ENCODE data around the gene OTOP2. TPM values are rescaled to one million over a fixed set of nuclear protein-coding genes. Genes with fewer than 3 reads are reported as not detected.
"Not testable (repeated sequence)": the region's sequence is repeated elsewhere in the genome, so short reads cannot be mapped to it uniquely, and the experiment has no call there.

Gene OTOP2
- total and polyA plus RNA-seq, 9 donors, result not detected

DNA sequence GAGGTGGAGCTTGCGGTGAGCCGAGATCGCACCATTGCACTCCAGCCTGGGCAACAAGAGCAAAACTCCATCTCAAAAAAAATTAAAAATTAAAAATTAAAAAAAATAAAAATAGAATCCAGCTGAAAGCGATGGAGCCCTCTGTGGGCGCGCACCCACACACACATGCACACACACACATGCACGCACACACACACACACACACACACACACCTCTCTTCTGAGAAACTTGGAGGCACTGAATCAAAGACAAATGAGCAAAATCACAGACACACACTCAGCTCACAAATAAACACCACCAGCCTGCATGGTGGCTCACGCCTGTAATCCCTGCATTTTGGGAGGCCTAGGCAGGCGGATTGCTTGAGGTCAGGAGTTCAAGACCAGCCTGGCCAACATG lies 21.0 kb upstream of the OTOP2 start:
- H3K36me3 ChIP-seq (ENCODE audit: control insufficient read depth, insufficient read depth, low read length), result no peaks in the 10 kb centered on the region
- DNase-seq, result no peak
- H3K4me1 ChIP-seq (ENCODE audit: control insufficient read depth, insufficient read depth, low read length), result no peaks in the 10 kb centered on the region
- no peak overlapping the region for H3K27ac ChIP-seq (ENCODE audit: low read length)
- H3K4me3 ChIP-seq (ENCODE audit: low read length), result no peak overlapping the region
- WGBS (ENCODE audit: insufficient coverage), result 91% methylated on average over 4 of the region's 9 CpGs
- H3K9me3 ChIP-seq (replicated peaks; ENCODE audit: control insufficient read depth, low read depth, low read length), result no peaks in the 10 kb centered on the region
- peaks cover 40% of the 10 kb centered on the region for H3K27me3 ChIP-seq (ENCODE audit: control insufficient read depth, insufficient read depth, low read length)

DNA sequence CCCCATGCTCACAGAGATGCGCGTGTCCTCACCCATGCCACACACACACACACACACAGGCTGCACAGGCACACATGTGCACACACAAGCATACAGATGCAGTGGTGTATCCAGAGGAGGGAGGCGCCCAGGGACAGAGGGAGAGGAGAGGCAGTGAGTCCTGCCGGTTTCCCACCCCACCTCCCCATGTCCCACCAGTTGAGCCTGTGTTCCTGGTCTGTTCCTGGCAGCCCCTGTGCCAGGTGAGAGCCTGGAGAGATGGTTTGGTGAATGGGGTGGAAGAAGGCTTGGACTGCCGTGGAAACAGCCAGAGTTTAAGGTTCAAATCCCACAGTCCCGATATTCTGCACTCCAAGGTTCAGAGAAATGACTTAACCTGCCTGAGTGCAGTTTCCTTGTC lies 20.4 kb upstream of the OTOP2 start:
- 76% methylated on average over 2 of the region's 6 CpGs for WGBS (ENCODE audit: insufficient coverage)
- Histone ChIP-seq H3K4me1 (ENCODE audit: control insufficient read depth, insufficient read depth, low read length) (no peaks in the 10 kb centered on the region), H3K36me3 (ENCODE audit: control insufficient read depth, insufficient read depth, low read length) (no peaks in the 10 kb centered on the region), H3K27ac (ENCODE audit: low read length) (no peak overlapping the region), H3K9me3 (replicated peaks; ENCODE audit: control insufficient read depth, low read depth, low read length) (no peaks in the 10 kb centered on the region), H3K4me3 (ENCODE audit: low read length) (no peak overlapping the region), H3K27me3 (ENCODE audit: control insufficient read depth, insufficient read depth, low read length) (peaks cover 37% of the 10 kb centered on the region)
- no peak for DNase-seq

DNA sequence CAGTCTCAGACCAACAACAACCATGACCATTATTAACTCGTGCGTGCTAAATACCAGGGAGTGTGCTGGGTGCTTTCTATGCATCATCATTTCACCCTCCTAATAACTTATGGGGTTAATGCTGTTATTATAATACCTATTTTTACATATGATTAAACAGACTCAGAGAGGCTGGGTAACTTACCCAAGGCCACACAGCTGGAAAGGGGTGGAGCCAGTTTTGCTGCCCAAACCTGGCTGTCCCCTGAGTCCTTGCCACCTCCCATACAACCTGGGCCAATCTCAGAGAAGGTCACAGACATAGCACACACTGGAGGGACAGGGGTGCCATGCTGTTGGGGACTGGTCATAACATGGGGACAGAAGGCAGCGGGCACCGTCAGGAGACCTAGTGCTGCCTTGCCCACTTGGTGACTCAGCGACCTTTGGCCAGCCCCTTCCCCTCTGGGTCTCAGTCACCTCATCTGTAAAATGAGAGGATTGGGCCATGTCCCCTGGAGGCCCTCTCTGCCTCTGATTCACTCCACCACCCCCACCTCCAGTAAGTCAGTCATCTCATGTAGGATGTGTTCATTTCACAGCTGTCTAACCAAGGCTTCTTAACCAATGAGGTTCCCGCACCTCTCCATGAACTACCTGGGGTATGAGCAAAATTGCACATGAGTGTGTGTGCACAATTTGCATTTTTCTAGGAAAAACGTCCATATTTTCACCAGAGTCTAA lies 19.2 kb upstream of the OTOP2 start:
- WGBS (ENCODE audit: insufficient coverage), result 67% methylated on average over 2 of the region's 7 CpGs
- no peak overlapping the region for H3K27ac ChIP-seq (ENCODE audit: low read length)
- H3K9me3 ChIP-seq (replicated peaks; ENCODE audit: control insufficient read depth, low read depth, low read length), result no peaks in the 10 kb centered on the region
- H3K4me3 ChIP-seq (ENCODE audit: low read length), result no peak overlapping the region
- no peaks in the 10 kb centered on the region for H3K36me3 ChIP-seq (ENCODE audit: control insufficient read depth, insufficient read depth, low read length)
- DNase-seq, result no peak
- H3K4me1 ChIP-seq (ENCODE audit: control insufficient read depth, insufficient read depth, low read length), result no peaks in the 10 kb centered on the region
- H3K27me3 ChIP-seq (ENCODE audit: control insufficient read depth, insufficient read depth, low read length), result peaks cover 30% of the 10 kb centered on the region

DNA sequence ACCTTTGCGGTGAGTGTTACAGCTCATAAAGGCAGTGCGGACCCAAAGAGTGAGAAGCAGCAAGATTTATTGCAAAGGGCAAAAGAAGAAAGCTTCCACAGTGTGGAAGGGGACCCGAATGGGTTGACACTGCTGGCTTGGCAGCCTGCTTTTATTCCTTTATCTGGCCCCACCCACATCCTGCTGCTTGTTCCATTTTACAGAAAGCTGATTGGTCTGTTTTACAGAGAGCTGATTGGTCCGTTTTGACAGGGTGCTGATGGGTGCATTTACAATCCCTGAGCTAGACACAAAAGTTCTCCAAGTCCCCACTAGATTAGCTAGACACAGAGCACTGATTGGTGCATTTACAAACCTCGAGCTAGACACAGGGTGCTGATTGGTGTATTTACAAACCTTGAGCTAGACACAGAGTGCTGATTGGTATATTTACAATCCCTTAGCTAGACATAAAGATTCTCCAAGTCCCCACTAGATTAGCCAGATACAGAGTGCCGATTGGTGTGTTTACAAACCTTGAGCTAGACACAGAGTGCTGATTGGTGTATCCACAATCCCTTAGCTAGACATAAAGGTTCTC lies 17.8 kb upstream of the OTOP2 start:
- H3K4me1 ChIP-seq (ENCODE audit: control insufficient read depth, insufficient read depth, low read length); H3K27ac ChIP-seq (ENCODE audit: low read length); H3K4me3 ChIP-seq (ENCODE audit: low read length); H3K9me3 ChIP-seq (replicated peaks; ENCODE audit: control insufficient read depth, low read depth, low read length); H3K36me3 ChIP-seq (ENCODE audit: control insufficient read depth, insufficient read depth, low read length); DNase-seq: not testable (repeated sequence)
- 61% methylated on average over 3 of the region's 6 CpGs for WGBS (ENCODE audit: insufficient coverage)
- peaks cover 22% of the 10 kb centered on the region for H3K27me3 ChIP-seq (ENCODE audit: control insufficient read depth, insufficient read depth, low read length)

DNA sequence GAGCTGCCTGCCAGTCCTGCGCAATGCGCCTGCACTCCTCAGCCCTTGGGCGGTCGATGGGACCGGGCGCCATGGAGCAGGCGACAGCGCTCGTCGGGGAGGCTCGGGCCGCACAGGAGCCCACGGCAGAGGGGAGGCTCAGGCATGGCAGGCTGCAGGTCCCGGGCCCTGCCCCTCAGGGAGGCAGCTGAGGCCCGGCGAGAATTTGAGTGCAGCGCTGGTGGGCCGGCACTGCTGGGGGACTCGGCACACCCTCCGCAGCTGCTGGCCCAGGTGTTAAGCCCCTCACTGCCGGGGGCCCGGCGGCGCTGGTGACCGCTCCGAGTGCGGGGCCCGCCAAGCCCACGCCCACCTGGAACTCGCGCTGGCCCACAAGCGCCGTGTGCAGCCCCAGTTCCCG lies 17.1 kb upstream of the OTOP2 start:
- 94% methylated on average over 32 of the region's 34 CpGs for WGBS (ENCODE audit: insufficient coverage)

DNA sequence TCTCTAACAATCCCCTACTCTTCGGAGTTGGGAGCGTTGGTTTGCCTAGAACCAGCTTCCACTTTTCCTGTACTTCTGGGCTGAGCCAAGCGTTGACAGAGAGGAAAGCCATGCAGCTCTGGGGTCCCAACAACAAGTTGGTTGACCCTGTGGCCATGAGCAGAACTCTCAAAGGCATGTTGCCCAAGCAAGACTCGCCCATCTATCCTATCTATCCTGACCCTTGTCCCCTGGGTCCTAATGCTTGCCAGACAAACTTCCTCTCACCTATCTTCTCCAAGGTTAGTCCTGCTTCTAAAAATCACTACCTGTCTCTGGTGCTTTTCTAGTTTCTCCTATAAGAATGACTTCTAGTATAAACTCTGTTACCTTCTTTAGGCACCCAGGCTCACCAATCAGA lies 15.0 kb upstream of the OTOP2 start:
- not testable (repeated sequence) for H3K4me1 ChIP-seq (ENCODE audit: control insufficient read depth, insufficient read depth, low read length); H3K27ac ChIP-seq (ENCODE audit: low read length); H3K9me3 ChIP-seq (replicated peaks; ENCODE audit: control insufficient read depth, low read depth, low read length); DNase-seq; H3K27me3 ChIP-seq (ENCODE audit: control insufficient read depth, insufficient read depth, low read length); H3K4me3 ChIP-seq (ENCODE audit: low read length); H3K36me3 ChIP-seq (ENCODE audit: control insufficient read depth, insufficient read depth, low read length)
- WGBS (ENCODE audit: insufficient coverage), result 68% methylated on average over 4 of the region's 4 CpGs

More for the DNA sequence above, 17.1 kb upstream of the OTOP2 start:
- no peak for DNase-seq
- no peaks in the 10 kb centered on the region for H3K36me3 ChIP-seq (ENCODE audit: control insufficient read depth, insufficient read depth, low read length)
- H3K4me3 ChIP-seq (ENCODE audit: low read length), result no peak overlapping the region
- H3K4me1 ChIP-seq (ENCODE audit: control insufficient read depth, insufficient read depth, low read length), result no peaks in the 10 kb centered on the region
- no peaks in the 10 kb centered on the region for H3K9me3 ChIP-seq (replicated peaks; ENCODE audit: control insufficient read depth, low read depth, low read length)
- peaks cover 19% of the 10 kb centered on the region for H3K27me3 ChIP-seq (ENCODE audit: control insufficient read depth, insufficient read depth, low read length)
- H3K27ac ChIP-seq (ENCODE audit: low read length), result no peak overlapping the region

DNA sequence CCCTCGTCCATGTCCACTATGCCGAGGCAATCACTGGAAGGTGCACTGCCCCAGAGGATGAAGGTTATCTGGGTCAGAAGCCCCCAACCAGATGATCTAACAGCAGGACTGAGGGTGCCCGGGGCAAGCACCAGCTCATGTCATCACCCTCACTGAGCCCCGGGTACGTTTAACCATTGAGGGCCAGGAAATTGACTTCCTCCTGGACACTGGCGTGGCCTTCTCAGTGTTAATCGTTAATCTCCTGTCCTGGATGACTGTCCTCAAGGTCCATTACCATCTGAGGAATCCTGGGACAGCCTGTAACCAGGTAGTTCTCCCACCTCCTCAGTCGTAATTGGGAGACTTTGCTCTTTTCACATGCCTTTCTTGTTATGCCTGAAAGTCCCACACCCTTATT lies 12.7 kb upstream of the OTOP2 start:
- WGBS (ENCODE audit: insufficient coverage), result 40% methylated on average over 2 of the region's 8 CpGs
- not testable (repeated sequence) for H3K27ac ChIP-seq (ENCODE audit: low read length); H3K36me3 ChIP-seq (ENCODE audit: control insufficient read depth, insufficient read depth, low read length); H3K4me1 ChIP-seq (ENCODE audit: control insufficient read depth, insufficient read depth, low read length); H3K9me3 ChIP-seq (replicated peaks; ENCODE audit: control insufficient read depth, low read depth, low read length); H3K27me3 ChIP-seq (ENCODE audit: control insufficient read depth, insufficient read depth, low read length); DNase-seq; H3K4me3 ChIP-seq (ENCODE audit: low read length)

DNA sequence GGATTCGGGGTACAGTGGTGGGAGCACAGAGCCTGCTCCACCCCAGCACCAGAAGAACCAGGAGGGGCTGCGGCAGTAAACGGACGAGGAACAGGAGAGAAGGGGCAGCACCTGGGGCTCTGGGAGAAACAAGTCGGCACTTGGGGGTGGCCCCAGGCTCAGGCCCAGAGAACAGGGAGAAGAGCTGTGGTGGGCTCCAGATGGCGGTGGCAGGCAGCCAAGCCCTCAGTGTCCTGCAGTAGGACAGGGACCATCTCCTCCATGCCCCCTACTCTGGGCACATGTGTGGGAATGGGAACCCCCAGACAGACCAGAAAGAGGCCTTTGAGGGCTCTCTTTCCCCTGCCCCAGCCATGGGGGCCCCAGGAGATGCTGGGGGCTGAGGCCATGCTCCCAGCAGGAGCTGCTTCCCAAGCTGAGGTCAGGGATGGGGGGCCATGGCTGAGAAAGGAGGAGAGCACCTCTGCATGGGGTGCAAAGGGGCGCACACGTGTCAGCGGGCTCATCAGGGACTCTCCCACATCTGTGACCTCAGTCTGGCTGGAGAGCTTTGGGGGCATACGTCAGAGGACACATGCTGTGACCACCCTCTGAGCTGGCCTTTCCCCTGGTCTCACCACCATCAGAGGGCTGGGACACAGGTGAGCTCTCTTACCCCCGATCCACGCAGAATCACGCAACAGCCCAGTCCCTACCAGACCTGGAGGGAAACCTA lies 7.8 kb upstream of the OTOP2 start:
- Histone ChIP-seq H3K9me3 (replicated peaks; ENCODE audit: control insufficient read depth, low read depth, low read length) (no peaks in the 10 kb centered on the region), H3K4me3 (ENCODE audit: low read length) (no peak overlapping the region), H3K4me1 (ENCODE audit: control insufficient read depth, insufficient read depth, low read length) (peaks cover 3% of the 10 kb centered on the region), H3K27me3 (ENCODE audit: control insufficient read depth, insufficient read depth, low read length) (peaks cover 31% of the 10 kb centered on the region), H3K27ac (ENCODE audit: low read length) (no peak overlapping the region), H3K36me3 (ENCODE audit: control insufficient read depth, insufficient read depth, low read length) (no peaks in the 10 kb centered on the region)
- WGBS (ENCODE audit: insufficient coverage), result 68% methylated on average over 11 of the region's 13 CpGs
- no peak for DNase-seq

DNA sequence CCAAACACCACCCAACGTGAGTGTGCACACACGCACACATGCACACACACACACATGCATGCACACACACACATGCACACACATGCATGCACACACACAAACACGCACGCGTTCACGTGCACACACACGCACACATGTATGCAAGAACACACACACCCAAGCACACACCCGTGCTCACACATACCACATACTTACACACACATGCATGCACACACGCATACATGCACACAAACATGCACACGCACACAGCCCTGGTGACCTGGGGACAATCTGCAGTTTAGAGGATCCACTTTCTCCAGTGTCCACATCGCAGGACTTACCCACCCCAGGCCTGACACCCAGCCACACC lies 7.2 kb upstream of the OTOP2 start:
- Histone ChIP-seq H3K27me3 (ENCODE audit: control insufficient read depth, insufficient read depth, low read length) (peaks cover 37% of the 10 kb centered on the region), H3K9me3 (replicated peaks; ENCODE audit: control insufficient read depth, low read depth, low read length) (no peaks in the 10 kb centered on the region), H3K36me3 (ENCODE audit: control insufficient read depth, insufficient read depth, low read length) (no peaks in the 10 kb centered on the region), H3K4me3 (ENCODE audit: low read length) (no peak overlapping the region), H3K27ac (ENCODE audit: low read length) (no peak overlapping the region), H3K4me1 (ENCODE audit: control insufficient read depth, insufficient read depth, low read length) (peaks cover 3% of the 10 kb centered on the region)
- WGBS (ENCODE audit: insufficient coverage), result 92% methylated on average over 11 of the region's 11 CpGs
- DNase-seq, result no peak

DNA sequence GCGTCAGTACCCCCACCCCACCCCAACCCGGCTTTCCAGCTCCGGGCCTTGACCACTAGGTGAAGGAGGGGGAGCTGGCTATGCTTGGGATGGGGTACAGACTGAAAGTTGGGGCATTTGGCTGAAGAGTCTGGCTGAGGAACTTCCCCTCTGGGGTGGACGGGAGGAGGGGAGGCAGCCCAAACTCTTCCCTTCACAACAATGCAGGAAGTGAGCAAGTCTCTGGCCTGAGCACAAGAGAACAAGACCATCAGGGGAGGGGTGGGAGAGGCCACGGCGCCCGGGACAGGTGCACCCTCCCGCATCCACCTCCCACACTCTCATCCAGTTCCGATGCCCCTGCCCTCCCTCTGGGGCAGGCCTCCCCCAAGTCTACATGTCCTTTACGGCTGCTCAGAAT lies 6.6 kb upstream of the OTOP2 start:
- no peak overlapping the region for H3K4me3 ChIP-seq (ENCODE audit: low read length)

More for the DNA sequence above, 6.6 kb upstream of the OTOP2 start:
- no peaks in the 10 kb centered on the region for H3K9me3 ChIP-seq (replicated peaks; ENCODE audit: control insufficient read depth, low read depth, low read length)
- peaks cover 42% of the 10 kb centered on the region for H3K27me3 ChIP-seq (ENCODE audit: control insufficient read depth, insufficient read depth, low read length)
- H3K36me3 ChIP-seq (ENCODE audit: control insufficient read depth, insufficient read depth, low read length), result no peaks in the 10 kb centered on the region
- WGBS (ENCODE audit: insufficient coverage), result 60% methylated on average over 2 of the region's 10 CpGs
- peaks cover 6% of the 10 kb centered on the region for H3K4me1 ChIP-seq (ENCODE audit: control insufficient read depth, insufficient read depth, low read length)
- no peak overlapping the region for H3K27ac ChIP-seq (ENCODE audit: low read length)
- no peak for DNase-seq
